ENCODE data around the gene RALGAPA1. TPM values are rescaled to one million over a fixed set of nuclear protein-coding genes. Genes with fewer than 3 reads are reported as not detected.

The RALGAPA1 gene
- total RNA-seq, 1 experiment from 2014 or later, result 31.7 TPM

DNA sequence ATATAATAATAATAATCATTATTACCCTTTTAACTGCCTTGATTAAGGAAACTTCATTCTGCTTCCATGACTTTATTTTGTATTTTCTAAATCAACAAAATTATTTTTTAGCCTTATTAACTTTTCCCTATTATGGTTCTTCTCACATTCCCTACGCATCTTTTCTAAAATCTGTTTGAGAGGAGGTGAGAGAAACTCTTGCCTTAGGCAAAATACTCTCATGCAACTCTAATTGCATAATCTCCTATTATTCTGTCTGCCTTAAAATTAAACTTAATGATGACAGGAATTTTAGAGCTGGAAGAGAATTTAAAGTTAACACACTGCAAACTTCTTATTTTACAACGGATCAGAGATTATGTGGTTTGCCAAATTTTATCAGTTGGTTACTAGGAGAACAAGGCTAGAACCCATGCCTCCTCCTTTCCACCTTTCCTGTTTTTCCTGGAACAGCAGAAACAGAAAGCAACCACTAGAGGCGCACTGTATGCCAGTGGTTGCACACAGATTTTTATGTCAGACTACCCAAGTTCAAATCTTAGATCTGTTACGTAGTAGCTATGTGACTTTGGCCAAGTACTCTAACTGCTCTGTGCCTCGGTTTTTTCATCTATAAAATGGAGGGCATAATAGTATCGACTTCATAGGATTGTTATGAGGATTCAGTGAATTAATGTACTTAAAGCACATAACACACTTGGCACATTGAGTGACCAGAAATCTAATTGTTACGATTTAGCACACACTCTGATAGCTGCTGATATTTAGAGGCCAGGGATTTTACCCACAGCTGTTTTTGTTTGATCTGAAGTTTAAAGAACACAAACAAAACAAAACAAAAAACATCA, 12.7 kb upstream of the RALGAPA1 start:
- no peak overlapping the region for H3K4me3 Mint-ChIP-seq
- TF ChIP-seq GABPB1 (CRISPR knock-in tag; IDR thresholded peaks at IDR 0.05), result 0 out of 2 replicates have a peak, but pooled peaks have one; percentile 26
- TF ChIP-seq, protein P1, sequence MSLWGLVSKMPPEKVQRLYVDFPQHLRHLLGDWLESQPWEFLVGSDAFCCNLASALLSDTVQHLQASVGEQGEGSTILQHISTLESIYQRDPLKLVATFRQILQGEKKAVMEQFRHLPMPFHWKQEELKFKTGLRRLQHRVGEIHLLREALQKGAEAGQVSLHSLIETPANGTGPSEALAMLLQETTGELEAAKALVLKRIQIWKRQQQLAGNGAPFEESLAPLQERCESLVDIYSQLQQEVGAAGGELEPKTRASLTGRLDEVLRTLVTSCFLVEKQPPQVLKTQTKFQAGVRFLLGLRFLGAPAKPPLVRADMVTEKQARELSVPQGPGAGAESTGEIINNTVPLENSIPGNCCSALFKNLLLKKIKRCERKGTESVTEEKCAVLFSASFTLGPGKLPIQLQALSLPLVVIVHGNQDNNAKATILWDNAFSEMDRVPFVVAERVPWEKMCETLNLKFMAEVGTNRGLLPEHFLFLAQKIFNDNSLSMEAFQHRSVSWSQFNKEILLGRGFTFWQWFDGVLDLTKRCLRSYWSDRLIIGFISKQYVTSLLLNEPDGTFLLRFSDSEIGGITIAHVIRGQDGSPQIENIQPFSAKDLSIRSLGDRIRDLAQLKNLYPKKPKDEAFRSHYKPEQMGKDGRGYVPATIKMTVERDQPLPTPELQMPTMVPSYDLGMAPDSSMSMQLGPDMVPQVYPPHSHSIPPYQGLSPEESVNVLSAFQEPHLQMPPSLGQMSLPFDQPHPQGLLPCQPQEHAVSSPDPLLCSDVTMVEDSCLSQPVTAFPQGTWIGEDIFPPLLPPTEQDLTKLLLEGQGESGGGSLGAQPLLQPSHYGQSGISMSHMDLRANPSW (CRISPR knock-in tag; conservative IDR thresholded peaks at IDR 0.05; ENCODE audit: low read depth), result no peak
- TF ChIP-seq, protein P2, sequence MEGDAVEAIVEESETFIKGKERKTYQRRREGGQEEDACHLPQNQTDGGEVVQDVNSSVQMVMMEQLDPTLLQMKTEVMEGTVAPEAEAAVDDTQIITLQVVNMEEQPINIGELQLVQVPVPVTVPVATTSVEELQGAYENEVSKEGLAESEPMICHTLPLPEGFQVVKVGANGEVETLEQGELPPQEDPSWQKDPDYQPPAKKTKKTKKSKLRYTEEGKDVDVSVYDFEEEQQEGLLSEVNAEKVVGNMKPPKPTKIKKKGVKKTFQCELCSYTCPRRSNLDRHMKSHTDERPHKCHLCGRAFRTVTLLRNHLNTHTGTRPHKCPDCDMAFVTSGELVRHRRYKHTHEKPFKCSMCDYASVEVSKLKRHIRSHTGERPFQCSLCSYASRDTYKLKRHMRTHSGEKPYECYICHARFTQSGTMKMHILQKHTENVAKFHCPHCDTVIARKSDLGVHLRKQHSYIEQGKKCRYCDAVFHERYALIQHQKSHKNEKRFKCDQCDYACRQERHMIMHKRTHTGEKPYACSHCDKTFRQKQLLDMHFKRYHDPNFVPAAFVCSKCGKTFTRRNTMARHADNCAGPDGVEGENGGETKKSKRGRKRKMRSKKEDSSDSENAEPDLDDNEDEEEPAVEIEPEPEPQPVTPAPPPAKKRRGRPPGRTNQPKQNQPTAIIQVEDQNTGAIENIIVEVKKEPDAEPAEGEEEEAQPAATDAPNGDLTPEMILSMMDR (IDR thresholded peaks at IDR 0.05), result peak; percentile 70
- ChIA-PET POLR2A (no interaction called here), CTCF (interaction anchor here (0.6 to 1.7 kb wide), 3 partner anchors 10 to 163 kb away, joined by 3 to 9 read pairs (median 4); no protein-coding TSS in a partner anchor)
- no peaks in the 10 kb centered on the region for H3K36me3 Mint-ChIP-seq
- no peak overlapping the region for H3K27ac Mint-ChIP-seq
- no peaks in the 10 kb centered on the region for H3K27me3 Mint-ChIP-seq (ENCODE audit: low read depth)
- H3K4me1 Mint-ChIP-seq, result 0 out of 2 replicates have a peak, but pooled peaks cover 2% of the 10 kb centered on the region
- DNase-seq (ENCODE audit: low spot score) (no peak), ATAC-seq (no peak)
- H3K9me3 Mint-ChIP-seq, result no peaks in the 10 kb centered on the region

DNA sequence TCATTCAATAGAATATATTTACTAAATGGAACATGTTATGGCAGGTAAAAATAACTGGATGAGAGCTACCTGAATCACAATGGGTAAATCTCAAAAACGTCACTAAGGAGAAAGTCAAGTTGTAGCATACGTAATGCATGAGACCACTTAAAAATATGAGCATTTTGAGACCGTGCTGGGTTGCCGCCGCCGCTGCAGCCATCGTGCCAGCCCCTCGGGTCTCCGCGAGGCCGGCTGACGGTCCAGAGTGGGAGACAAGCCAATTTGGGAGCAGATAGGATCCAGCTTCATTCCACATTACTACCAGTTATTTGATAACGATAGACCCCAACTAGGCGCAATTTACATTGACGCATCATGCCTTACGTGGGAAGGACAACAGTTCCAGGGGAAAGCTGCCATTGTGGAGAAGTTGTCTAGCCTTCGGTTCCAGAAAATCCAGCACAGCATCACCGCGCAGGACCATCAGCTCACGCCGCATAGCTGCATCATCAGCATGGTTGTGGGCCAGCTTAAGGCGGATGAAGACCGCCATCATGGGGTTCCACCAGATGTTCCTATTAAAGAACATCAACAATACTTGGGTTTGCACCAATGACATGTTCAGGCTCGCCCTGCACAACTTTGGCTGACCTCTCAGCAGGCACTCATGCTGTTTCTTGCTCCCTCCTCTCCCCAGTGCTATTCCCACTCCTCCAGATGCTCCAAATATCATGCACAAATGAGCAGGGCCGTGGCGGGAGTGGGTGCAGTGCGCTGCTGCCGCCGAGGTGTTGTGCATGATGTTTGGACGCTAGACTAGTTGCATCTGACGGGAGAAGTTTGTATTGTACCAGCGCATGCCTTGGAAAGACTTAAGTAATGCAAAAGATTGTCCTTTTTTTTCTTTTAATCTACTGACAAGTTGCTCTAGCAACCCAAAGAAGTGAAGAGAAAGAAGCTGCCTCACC, 10.8 kb upstream of the RALGAPA1 start:
- no peaks in the 10 kb centered on the region for H3K36me3 Mint-ChIP-seq
- CTCF ChIA-PET, result no interaction called here
- H3K4me3 Mint-ChIP-seq, result no peak overlapping the region
- TF ChIP-seq, protein P3, sequence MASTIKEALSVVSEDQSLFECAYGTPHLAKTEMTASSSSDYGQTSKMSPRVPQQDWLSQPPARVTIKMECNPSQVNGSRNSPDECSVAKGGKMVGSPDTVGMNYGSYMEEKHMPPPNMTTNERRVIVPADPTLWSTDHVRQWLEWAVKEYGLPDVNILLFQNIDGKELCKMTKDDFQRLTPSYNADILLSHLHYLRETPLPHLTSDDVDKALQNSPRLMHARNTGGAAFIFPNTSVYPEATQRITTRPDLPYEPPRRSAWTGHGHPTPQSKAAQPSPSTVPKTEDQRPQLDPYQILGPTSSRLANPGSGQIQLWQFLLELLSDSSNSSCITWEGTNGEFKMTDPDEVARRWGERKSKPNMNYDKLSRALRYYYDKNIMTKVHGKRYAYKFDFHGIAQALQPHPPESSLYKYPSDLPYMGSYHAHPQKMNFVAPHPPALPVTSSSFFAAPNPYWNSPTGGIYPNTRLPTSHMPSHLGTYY (CRISPR knock-in tag; IDR thresholded peaks at IDR 0.05), result no peak
- TF ChIP-seq RELA (CRISPR knock-in tag; IDR thresholded peaks at IDR 0.05; ENCODE audit: borderline replicate concordance) (no peak), FOXK1 (CRISPR knock-in tag; IDR thresholded peaks at IDR 0.05) (no peak), EMX1 (CRISPR knock-in tag; IDR thresholded peaks at IDR 0.05) (no peak), ZNF263 (CRISPR knock-in tag; IDR thresholded peaks at IDR 0.05; ENCODE audit: low read depth) (no peak), HMGA2 (CRISPR knock-in tag; IDR thresholded peaks at IDR 0.05) (no peak), IRF2 (CRISPR knock-in tag; IDR thresholded peaks at IDR 0.05; ENCODE audit: borderline replicate concordance, low read depth) (no peak), NFYB (CRISPR knock-in tag; conservative IDR thresholded peaks at IDR 0.05; ENCODE audit: low read depth) (no peak), ZNF423 (CRISPR knock-in tag; IDR thresholded peaks at IDR 0.05) (no peak), CREB1 (CRISPR knock-in tag; IDR thresholded peaks at IDR 0.05) (no peak), TP53 (CRISPR knock-in tag; IDR thresholded peaks at IDR 0.05) (no peak), ETV6 (CRISPR knock-in tag; IDR thresholded peaks at IDR 0.05) (no peak), SP1 (CRISPR knock-in tag; conservative IDR thresholded peaks at IDR 0.05) (no peak)
- TF ChIP-seq, protein P4, sequence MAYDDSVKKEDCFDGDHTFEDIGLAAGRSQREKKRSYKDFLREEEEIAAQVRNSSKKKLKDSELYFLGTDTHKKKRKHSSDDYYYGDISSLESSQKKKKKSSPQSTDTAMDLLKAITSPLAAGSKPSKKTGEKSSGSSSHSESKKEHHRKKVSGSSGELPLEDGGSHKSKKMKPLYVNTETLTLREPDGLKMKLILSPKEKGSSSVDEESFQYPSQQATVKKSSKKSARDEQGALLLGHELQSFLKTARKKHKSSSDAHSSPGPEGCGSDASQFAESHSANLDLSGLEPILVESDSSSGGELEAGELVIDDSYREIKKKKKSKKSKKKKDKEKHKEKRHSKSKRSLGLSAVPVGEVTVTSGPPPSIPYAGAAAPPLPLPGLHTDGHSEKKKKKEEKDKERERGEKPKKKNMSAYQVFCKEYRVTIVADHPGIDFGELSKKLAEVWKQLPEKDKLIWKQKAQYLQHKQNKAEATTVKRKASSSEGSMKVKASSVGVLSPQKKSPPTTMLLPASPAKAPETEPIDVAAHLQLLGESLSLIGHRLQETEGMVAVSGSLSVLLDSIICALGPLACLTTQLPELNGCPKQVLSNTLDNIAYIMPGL (CRISPR knock-in tag; IDR thresholded peaks at IDR 0.05), result no peak
- TF ChIP-seq, protein P5, sequence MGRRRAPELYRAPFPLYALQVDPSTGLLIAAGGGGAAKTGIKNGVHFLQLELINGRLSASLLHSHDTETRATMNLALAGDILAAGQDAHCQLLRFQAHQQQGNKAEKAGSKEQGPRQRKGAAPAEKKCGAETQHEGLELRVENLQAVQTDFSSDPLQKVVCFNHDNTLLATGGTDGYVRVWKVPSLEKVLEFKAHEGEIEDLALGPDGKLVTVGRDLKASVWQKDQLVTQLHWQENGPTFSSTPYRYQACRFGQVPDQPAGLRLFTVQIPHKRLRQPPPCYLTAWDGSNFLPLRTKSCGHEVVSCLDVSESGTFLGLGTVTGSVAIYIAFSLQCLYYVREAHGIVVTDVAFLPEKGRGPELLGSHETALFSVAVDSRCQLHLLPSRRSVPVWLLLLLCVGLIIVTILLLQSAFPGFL (CRISPR knock-in tag; IDR thresholded peaks at IDR 0.05; ENCODE audit: borderline replicate concordance), result no peak
- TF ChIP-seq, protein P6, sequence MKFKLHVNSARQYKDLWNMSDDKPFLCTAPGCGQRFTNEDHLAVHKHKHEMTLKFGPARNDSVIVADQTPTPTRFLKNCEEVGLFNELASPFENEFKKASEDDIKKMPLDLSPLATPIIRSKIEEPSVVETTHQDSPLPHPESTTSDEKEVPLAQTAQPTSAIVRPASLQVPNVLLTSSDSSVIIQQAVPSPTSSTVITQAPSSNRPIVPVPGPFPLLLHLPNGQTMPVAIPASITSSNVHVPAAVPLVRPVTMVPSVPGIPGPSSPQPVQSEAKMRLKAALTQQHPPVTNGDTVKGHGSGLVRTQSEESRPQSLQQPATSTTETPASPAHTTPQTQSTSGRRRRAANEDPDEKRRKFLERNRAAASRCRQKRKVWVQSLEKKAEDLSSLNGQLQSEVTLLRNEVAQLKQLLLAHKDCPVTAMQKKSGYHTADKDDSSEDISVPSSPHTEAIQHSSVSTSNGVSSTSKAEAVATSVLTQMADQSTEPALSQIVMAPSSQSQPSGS (CRISPR knock-in tag; IDR thresholded peaks at IDR 0.05; ENCODE audit: borderline replicate concordance, low read depth), result no peak

More for the DNA sequence above, 10.8 kb upstream of the RALGAPA1 start:
- POLR2A ChIA-PET, result no interaction called here
- Mint-ChIP-seq H3K4me1 (0 out of 2 replicates have a peak, but pooled peaks cover 2% of the 10 kb centered on the region), H3K9me3 (no peaks in the 10 kb centered on the region), H3K27ac (no peak overlapping the region), H3K27me3 (ENCODE audit: low read depth) (no peaks in the 10 kb centered on the region)
- ATAC-seq (no peak), DNase-seq (ENCODE audit: low spot score) (no peak)

All from WTC11 (cell line).